ENCODE data around the gene NSMCE1.
"Not testable (repeated sequence)": the region's sequence is repeated elsewhere in the genome, so short reads cannot be mapped to it uniquely, and the experiment has no call there.

Gene NSMCE1

DNA sequence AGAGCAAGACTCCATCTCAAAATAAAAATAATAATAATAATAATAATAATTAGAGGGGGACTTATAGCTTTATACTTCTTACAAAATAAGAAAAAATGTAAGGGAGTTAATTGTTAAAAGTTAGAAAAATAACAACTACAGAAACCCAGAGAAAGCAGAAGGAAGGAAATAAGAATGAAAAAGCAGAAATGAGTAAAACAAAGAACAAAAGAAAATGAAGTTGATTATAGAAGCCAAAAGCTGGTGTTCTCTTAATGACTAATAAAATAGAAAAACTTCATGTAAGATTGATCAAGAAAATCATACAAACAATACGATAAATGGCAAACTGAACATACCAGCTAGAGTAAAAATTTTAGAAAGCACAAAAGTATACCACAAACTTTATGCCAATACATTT, 6.8 kb upstream of the NSMCE1 start:
- H3K4me3 ChIP-seq, result no peak overlapping the region
- H3K27ac ChIP-seq, result no peak overlapping the region
- no peak for DNase-seq (ENCODE audit: low spot score)
- TF ChIP-seq CTCF (IDR thresholded peaks at IDR 0.05), result no peak

DNA sequence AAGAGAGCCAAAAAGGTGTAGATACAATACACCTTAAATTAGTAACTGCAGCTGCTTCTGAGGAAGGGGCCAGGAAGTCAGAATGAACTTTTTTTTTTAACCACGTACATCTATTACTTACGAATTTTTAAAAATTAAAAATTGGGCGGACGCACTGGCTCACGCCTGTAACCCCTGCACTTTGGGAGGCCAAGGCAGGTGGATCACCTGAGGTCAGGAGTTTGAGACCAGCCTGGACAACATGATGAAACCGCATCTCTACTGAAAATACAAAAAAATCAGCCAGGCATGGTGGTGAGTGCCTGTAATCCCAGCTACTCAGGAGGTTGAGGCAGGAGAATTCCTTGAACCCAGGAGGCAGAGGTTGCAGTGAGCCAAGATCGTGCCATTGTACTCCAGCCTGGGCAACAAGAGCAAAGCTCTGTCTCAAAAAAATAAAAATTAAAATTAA, 5.9 kb upstream of the NSMCE1 start:
- DNase-seq (ENCODE audit: low spot score); H3K27ac ChIP-seq; H3K4me3 ChIP-seq: not testable (repeated sequence)

DNA sequence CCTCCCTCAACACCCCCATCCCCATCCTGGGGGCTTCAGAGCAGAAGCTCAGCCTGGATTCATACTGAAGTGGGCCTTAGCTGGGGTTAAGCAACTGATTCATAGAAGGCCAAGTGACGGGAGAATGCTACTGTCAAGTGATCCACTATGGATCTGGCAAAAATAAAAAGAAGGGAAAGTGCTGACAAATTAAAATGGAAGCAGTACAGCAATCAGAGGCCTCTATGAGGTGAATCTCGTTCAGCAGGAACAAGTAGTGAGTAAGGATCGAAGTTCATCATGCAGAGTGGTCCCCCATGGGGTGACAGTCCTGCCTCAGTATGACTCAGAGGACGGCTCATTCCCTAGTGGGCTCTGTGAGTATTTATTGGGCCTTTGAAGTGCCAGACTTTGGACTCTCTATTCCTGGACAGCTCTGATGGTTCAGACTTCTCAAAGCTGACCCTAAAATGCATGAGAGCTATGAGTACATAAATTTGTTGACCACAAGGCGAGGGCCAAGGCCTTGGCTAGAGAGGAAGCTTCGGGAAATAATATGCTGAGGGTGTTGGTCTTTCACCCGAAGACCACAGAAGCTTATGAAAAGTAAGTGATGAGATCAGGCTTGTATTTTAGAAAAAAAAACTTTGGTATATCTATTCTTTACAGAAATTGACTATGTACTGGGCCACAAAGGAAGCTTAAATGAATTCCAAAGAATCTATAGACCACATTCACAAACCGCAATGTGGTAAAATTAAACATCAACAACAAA, 5.3 kb upstream of the NSMCE1 start:
- Histone ChIP-seq H3K27ac (no peak overlapping the region), H3K4me3 (no peak overlapping the region)
- DNase-seq (ENCODE audit: low spot score), result no peak
- TF ChIP-seq CTCF (IDR thresholded peaks at IDR 0.05), result no peak

GRCh38 chr16:27273330-27273669, 4.7 kb upstream of the NSMCE1 start:
- no peak for TF ChIP-seq CTCF (IDR thresholded peaks at IDR 0.05)
- no peak overlapping the region for H3K27ac ChIP-seq
- no peak for DNase-seq (ENCODE audit: low spot score)
- H3K4me3 ChIP-seq, result no peak overlapping the region

- DNase-seq (ENCODE audit: low spot score); H3K4me3 ChIP-seq; H3K27ac ChIP-seq: not testable (repeated sequence)
Measured at GRCh38 chr16:27272697-27273096, 4.1 kb upstream of the NSMCE1 start.

- no peak overlapping the region for H3K4me3 ChIP-seq
- no peak overlapping the region for H3K27ac ChIP-seq
- TF ChIP-seq CTCF (IDR thresholded peaks at IDR 0.05), result no peak
- no peak for DNase-seq (ENCODE audit: low spot score)
Measured at GRCh38 chr16:27272076-27272475, 3.5 kb upstream of the NSMCE1 start.

- TF ChIP-seq CTCF (IDR thresholded peaks at IDR 0.05), result no peak
- Histone ChIP-seq H3K4me3 (no peak overlapping the region), H3K27ac (no peak overlapping the region)
- DNase-seq (ENCODE audit: low spot score), result no peak
Measured at GRCh38 chr16:27270349-27270748, 1.8 kb upstream of the NSMCE1 start.

DNA sequence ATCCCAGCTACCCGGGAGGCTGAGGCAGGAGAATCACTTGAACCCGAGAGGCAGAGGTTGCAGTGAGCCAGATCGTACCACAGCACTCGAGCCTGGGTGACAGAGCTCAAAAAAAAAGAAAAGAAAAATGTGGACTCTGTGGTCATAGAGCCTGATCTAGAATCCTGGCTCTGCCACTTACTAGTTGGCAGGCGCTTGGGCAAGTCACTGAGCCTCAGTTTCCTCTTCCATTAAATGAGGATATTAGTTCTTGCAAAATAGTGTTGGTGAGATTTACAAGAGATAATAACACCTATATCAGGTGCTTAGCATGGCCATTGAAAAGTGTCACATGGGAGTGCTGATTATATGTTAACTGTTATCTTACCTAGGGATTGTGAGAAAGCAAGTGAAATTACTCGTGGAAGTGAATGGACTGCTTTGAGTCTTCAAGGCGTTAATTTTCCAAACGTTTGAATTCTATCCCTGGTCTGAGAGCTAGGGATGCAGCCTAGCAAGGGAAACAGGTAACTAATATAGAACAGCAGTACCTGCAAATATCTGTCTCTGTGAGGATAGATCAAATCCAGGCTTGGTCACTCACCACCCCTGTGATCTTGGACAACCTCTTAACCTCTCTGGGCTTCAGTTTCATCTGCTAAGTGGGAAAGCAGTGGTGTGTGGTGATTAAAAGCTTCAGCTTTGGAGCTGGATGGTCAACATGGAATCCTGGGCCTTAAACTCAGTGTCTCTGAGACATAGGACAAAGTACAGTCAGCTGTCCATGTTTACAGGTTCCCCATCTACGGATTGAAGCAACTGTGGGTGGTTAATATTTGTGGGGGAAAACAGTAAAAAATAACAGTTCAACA, 953 bp upstream of the NSMCE1 start:
- no peak overlapping the region for H3K27ac ChIP-seq
- DNase-seq (ENCODE audit: low spot score), result no peak
- no peak for TF ChIP-seq CTCF (IDR thresholded peaks at IDR 0.05)
- H3K4me3 ChIP-seq, result peak overlapping the region; percentile 89

Measured in coronary artery (tissue), 2 donors.